Colonic mucosa (tissue), 4 donors: ENCODE results near the gene RGMB. TPM values are rescaled to one million over a fixed set of nuclear protein-coding genes. Genes with fewer than 3 reads are reported as not detected.
"Not testable (repeated sequence)": the region's sequence is repeated elsewhere in the genome, so short reads cannot be mapped to it uniquely, and the experiment has no call there.

Experiments used
- DNase-seq: peaks from one replicate; pipeline ENCODE4 v3.0.0-alpha.2; 2020
- H3K27ac ChIP-seq: fragments of 200-600 bp; one replicate; pipeline ENCODE4 v1.8.0; 2021
- H3K27me3 ChIP-seq: fragments of 200-600 bp; one replicate; pipeline ENCODE4 v1.8.0; 2021
- H3K36me3 ChIP-seq: fragments of 200-600 bp; one replicate; pipeline ENCODE4 v1.8.0; 2021
- H3K4me1 ChIP-seq: fragments of 200-600 bp; one replicate; pipeline ENCODE4 v1.8.0; 2021; ENCODE audit warnings: mild to moderate bottlenecking
- H3K4me3 ChIP-seq: fragments of 200-600 bp; one replicate; pipeline ENCODE4 v1.8.0; 2021
- H3K9ac ChIP-seq, 2 donors: one replicate each; pipeline ENCODE4 v1.7.0; 2013; ENCODE audit warnings: control low read depth in 2 of 2, low read depth in 2 of 2, low read length in 2 of 2
- H3K9me3 ChIP-seq: fragments of 200-600 bp; one replicate; pipeline ENCODE4 v1.8.0; 2021
- intact Hi-C: fragments of 100-400 bp; cut with DNase I; formaldehyde crosslinking; loops from one replicate; pipeline ENCODE4 v1.14.1; 2022
- total RNA-seq, 2 donors: library from RNA; stranded (reverse); fragmentation: NEBNext Ultra II Directional in 1 of 2; extraction: Animal tissue kit (Norgen Biotek cat#: 25700) in 1 of 2; gene quantifications; one replicate each; pipeline ENCODE4 v1.2.1, GENCODE V29; 2021
- TF ChIP-seq, protein P1 (sequence below): fragments of 200-600 bp; IDR thresholded peaks from one replicate; pipeline ENCODE4 v1.8.0; 2022; ENCODE audit warnings: antibody characterized with exemption, mild to moderate bottlenecking
- donor health status: healthy.
- donor health status: DM: no; HTN: no; CAD: no.
- donor health status: DM: no; HTN: no; CAD: no.

Gene RGMB
- total RNA-seq, 2 donors from 2014 or later = 67.7 to 69.6 TPM

DNA sequence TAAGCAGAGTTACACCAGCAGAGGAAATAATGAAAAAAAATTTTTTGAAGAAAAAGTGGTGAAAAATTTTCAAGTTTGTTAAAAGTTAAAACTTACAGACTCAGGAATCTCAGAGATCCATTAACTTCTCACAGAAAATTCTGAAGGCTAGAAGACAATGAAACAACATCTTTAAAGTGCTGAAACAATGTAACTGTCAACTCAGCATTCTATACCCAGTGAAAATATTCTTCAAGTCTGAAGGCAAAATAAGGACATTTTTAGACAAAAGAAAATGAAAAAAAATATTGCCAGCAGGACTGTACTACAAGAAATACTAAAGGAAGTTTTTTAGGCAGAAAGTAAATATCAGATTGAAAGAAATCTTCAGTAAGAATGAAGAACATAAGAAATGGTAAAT lies 36.7 kb upstream of the RGMB start:
- TF ChIP-seq, protein P1, sequence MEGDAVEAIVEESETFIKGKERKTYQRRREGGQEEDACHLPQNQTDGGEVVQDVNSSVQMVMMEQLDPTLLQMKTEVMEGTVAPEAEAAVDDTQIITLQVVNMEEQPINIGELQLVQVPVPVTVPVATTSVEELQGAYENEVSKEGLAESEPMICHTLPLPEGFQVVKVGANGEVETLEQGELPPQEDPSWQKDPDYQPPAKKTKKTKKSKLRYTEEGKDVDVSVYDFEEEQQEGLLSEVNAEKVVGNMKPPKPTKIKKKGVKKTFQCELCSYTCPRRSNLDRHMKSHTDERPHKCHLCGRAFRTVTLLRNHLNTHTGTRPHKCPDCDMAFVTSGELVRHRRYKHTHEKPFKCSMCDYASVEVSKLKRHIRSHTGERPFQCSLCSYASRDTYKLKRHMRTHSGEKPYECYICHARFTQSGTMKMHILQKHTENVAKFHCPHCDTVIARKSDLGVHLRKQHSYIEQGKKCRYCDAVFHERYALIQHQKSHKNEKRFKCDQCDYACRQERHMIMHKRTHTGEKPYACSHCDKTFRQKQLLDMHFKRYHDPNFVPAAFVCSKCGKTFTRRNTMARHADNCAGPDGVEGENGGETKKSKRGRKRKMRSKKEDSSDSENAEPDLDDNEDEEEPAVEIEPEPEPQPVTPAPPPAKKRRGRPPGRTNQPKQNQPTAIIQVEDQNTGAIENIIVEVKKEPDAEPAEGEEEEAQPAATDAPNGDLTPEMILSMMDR = no peak
- no peaks in the 10 kb centered on the region for H3K9me3 ChIP-seq
- no peak overlapping the region for H3K9ac ChIP-seq
- intact Hi-C loops = no loop called here
- no peaks in the 10 kb centered on the region for H3K4me1 ChIP-seq
- no peaks in the 10 kb centered on the region for H3K36me3 ChIP-seq
- no peak overlapping the region for H3K4me3 ChIP-seq
- H3K27me3 ChIP-seq = no peaks in the 10 kb centered on the region
- no peak for DNase-seq
- no peak overlapping the region for H3K27ac ChIP-seq

DNA sequence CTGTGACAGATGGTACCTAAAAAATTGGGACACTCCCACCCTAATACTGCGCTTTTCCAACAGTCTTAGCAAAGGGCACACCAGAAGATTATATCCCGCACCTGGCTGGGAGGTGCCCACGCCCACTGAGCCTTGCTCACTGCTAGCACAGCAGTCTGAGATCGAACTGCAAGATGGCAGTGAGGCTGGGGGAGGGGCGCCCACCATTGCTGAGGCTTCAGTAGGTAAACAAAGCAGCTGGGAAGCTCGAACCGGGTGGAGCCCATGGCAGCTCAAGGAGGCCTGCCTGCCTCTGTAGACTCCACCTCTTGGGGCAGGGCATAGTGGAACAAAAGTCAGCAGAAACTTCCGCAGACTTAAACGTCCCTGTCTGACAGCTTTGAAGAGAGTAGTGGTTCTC lies 36.0 kb upstream of the RGMB start:
- intact Hi-C loops, DNase-seq, H3K4me1 ChIP-seq, H3K9me3 ChIP-seq, H3K9ac ChIP-seq, H3K27me3 ChIP-seq, H3K4me3 ChIP-seq, H3K36me3 ChIP-seq, H3K27ac ChIP-seq: not testable (repeated sequence)

DNA sequence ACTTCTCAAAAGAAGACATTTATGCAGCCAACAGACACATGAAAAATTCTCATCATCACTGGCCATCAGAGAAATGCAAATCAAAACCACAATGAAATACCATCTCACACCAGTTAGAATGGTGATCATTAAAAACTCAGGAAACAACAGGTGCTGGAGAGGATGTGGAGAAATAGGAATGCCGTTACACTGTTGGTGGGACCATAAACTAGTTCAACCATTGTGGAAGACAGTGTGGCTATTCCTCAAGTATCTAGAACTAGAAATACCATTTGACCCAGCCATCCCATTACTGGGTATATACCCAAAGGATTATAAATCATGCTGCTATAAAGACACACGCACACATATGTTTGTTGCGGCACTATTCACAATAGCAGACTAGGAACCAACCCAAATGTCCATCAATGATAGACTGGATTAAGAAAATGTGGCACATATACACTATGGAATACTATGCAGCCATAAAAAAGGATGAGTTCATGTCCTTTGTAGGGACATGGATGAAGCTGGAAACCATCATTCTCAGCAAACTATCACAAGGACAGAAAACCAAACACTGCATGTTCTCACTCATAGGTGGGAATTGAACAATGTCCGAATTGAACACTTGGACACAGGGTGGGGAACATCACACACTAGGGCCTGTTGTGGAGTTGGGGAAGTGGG lies 34.8 kb upstream of the RGMB start:
- intact Hi-C loops = not testable (repeated sequence)

DNA sequence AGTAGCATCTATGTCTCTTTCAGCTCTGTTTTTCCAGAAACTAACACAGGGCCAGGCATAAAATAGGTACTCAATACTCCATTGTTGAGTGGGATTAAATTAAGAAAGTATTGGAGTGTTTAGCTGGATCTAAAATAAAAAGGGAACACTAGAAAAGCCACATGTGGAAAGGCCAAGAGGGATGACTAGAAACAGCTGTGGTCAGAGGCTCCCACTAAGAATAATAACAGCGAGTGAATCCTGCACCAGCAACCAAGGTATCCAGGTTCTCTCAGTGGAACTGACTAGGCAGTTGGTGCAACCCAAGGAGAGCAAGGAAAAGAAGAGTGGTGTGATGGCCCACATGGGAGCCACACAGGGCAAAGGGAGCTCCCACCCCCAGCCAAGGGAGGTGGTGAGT lies 31.5 kb upstream of the RGMB start:
- H3K9me3 ChIP-seq = no peaks in the 10 kb centered on the region
- H3K4me1 ChIP-seq = no peaks in the 10 kb centered on the region
- H3K4me3 ChIP-seq = no peak overlapping the region
- no peak overlapping the region for H3K9ac ChIP-seq
- no peak for DNase-seq
- H3K27me3 ChIP-seq = no peaks in the 10 kb centered on the region
- no peaks in the 10 kb centered on the region for H3K36me3 ChIP-seq
- intact Hi-C loops = no loop called here
- H3K27ac ChIP-seq = no peak overlapping the region
- TF ChIP-seq, protein P1 = no peak

More for the DNA sequence above, 34.8 kb upstream of the RGMB start:
- not testable (repeated sequence) for H3K9me3 ChIP-seq, H3K4me1 ChIP-seq, H3K36me3 ChIP-seq, DNase-seq, H3K4me3 ChIP-seq, H3K9ac ChIP-seq, H3K27me3 ChIP-seq, H3K27ac ChIP-seq

DNA sequence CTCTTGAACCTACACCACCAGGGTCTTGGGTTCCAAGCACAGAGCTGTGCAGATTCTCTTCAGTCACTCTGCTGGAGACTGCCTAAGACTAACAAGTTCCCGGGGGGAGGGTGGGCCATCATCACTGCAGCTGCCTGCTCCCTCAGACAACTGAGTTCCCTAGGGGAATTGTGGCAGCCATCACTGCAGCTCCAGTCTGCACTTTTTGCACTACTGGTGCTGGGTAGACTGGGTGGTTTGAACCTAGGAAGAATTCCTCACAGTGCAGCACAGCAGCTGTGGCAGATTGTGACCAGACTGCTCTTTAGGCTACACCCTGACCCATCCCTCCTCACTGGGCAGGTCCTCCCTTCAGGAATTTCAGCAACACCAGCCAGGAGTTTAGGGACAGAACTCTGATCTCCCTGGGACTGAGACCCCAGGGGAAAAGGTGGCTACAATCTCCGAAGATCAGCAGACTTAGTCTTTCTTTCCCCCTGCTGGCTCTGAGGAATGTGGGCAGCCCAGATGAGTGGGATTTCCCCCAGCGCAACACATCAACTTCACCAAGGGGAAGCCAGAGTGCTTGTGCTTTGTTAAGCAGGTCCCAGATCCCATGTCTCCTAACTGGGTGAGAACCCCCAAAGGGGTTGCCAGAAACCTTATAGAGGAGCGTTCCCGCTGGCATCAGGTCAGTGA lies 30.9 kb upstream of the RGMB start:
- TF ChIP-seq, protein P1 = no peak
- H3K9me3 ChIP-seq = no peaks in the 10 kb centered on the region
- no peak overlapping the region for H3K9ac ChIP-seq
- intact Hi-C loops = no loop called here
- H3K4me3 ChIP-seq = no peak overlapping the region
- H3K36me3 ChIP-seq = no peaks in the 10 kb centered on the region
- H3K27ac ChIP-seq = no peak overlapping the region
- no peak for DNase-seq
- H3K27me3 ChIP-seq = no peaks in the 10 kb centered on the region
- H3K4me1 ChIP-seq = no peaks in the 10 kb centered on the region

DNA sequence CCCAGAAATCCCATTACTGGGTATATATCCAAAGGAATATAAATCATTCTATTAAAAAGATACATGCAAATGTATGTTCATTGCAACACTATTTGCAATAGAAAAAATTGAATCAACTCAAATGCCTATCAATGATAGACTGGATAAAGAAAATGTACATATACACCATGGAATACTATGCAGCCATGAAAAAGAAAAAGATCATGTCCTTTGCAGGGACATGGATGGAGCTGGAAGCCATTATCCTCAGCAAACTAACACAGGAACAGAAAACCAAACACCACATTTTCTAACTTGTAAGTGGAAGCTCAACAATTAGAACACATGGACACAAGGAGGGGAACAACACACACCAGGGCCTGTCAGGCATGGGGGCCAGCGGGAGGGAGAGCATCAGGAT lies 25.2 kb upstream of the RGMB start:
- H3K4me3 ChIP-seq, H3K27me3 ChIP-seq, H3K9ac ChIP-seq, intact Hi-C loops, H3K27ac ChIP-seq, H3K9me3 ChIP-seq, DNase-seq, H3K36me3 ChIP-seq, H3K4me1 ChIP-seq: not testable (repeated sequence)

DNA sequence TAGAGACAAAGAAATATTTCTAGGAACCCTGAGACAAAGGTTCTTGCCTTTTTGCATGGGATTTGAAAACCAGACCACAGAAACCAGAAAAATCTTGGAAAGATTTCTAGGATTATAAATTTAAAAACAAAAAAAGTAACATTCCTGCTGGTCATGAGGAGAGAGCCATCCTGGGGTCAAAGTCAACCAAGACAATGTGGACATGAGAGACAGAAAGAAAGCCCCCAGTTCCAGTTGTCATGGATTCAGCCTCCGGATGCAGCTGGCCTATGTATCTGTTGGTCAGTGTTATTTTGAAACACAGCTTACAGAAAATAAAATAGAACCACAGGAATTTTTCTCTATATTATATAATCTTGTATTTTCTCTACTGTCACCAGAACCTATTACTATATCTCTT lies 24.4 kb upstream of the RGMB start:
- Histone ChIP-seq H3K9me3 (no peaks in the 10 kb centered on the region), H3K36me3 (no peaks in the 10 kb centered on the region), H3K9ac (no peak overlapping the region), H3K27me3 (no peaks in the 10 kb centered on the region), H3K4me3 (no peak overlapping the region), H3K27ac (no peak overlapping the region), H3K4me1 (no peaks in the 10 kb centered on the region)
- intact Hi-C loops = no loop called here
- DNase-seq = no peak
- TF ChIP-seq, protein P1 = no peak
